ENCODE results near the gene CATSPERE.

CATSPERE gene

DNA sequence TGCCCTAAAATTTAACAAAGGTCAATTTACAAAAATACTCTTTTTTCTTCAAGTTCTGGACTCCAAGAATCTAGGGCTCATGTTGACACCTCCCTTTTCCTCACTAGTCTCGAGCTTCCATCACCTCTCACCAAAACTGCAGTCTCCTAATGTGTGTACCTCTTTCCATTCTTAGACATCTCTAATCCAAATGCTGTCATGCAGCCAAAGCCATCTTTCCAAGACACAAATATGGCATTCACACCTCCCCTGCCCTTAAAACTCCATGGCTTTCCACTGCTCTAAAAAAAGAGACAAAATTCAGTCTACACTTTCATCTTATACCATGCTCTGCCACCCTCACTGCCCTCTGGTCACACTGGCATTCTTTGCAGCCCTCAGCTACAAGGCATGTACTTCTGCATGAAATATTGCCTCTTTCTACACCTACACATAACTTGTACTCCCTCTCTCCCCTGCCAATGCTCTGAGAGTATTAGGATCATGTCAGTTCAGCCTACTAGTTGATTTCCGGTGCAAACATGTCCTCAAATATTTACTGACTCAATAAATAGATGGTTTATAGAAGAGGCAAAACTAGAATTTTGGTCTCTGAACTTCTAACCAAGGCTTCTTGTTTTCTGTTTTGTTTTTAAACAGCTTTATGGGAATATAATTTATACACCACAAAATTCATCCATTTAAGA, 36.3 kb upstream of the CATSPERE start:
- H3K27ac ChIP-seq: no peak overlapping the region
- TF ChIP-seq, protein P1, sequence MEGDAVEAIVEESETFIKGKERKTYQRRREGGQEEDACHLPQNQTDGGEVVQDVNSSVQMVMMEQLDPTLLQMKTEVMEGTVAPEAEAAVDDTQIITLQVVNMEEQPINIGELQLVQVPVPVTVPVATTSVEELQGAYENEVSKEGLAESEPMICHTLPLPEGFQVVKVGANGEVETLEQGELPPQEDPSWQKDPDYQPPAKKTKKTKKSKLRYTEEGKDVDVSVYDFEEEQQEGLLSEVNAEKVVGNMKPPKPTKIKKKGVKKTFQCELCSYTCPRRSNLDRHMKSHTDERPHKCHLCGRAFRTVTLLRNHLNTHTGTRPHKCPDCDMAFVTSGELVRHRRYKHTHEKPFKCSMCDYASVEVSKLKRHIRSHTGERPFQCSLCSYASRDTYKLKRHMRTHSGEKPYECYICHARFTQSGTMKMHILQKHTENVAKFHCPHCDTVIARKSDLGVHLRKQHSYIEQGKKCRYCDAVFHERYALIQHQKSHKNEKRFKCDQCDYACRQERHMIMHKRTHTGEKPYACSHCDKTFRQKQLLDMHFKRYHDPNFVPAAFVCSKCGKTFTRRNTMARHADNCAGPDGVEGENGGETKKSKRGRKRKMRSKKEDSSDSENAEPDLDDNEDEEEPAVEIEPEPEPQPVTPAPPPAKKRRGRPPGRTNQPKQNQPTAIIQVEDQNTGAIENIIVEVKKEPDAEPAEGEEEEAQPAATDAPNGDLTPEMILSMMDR (IDR thresholded peaks at IDR 0.05): no peak
- no peak for TF ChIP-seq ZFX (IDR thresholded peaks at IDR 0.05; ENCODE audit: borderline replicate concordance)

DNA sequence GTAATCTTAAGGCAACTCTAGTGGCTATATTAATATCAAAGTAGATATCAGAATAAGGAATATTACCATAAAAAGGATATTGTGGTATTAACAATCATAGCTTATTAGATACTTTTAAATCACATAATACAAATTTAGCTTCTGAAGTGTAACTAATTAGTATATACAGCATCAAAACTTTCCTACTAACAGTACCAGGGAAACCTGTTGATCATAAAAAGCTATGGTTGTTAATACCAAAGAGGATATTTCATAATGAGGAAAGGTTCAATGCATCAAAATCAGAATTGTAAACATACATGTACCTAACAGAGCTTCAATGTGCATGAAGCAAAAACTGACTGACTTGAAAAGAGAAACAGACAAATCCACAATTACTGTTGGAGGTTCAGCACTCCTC, 33.4 kb upstream of the CATSPERE start:
- TF ChIP-seq, protein P1 (IDR thresholded peaks at IDR 0.05): no peak
- TF ChIP-seq ZFX (IDR thresholded peaks at IDR 0.05; ENCODE audit: borderline replicate concordance): no peak
- H3K27ac ChIP-seq: no peak overlapping the region

DNA sequence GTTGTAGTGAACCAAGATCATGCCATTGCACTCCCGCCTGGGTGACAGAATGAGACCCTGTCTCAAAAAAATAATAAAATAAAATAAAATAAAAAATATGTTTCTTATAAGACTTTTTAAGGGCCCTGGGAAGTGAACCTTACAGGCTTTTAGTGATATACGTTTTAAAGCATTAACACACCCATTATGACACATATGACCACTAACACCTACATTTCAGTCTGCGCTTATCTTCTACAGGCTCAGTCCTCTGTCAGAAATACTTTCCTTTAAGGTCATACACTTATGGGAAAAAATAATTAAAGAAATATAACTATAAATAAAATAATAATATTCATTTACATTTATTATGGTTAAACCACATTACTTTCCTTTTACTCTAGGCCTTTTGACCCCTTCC, 31.3 kb upstream of the CATSPERE start:
- no peak overlapping the region for H3K27ac ChIP-seq
- no peak for TF ChIP-seq ZFX (IDR thresholded peaks at IDR 0.05; ENCODE audit: borderline replicate concordance)
- TF ChIP-seq, protein P1 (IDR thresholded peaks at IDR 0.05): no peak

DNA sequence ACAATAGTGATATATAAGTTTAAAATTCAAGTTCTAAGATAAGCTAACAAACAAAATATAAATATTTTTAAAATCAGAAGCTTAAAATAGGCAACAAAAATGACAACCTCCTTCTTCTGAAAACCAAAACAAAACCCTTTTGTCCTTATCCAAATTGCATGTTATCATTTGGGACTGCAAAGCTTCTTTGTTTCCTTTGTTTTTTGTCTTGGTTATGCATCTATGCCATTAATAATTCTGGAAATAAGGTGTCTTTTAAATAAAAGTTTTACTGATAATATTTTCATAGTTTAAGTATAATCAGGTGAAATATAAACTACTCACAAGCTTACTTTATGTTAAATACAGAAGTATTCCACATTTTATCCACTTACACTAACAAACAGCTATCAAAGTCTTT, 29.9 kb upstream of the CATSPERE start:
- TF ChIP-seq ZFX (IDR thresholded peaks at IDR 0.05; ENCODE audit: borderline replicate concordance): no peak
- TF ChIP-seq, protein P1 (IDR thresholded peaks at IDR 0.05): no peak
- no peak overlapping the region for H3K27ac ChIP-seq

DNA sequence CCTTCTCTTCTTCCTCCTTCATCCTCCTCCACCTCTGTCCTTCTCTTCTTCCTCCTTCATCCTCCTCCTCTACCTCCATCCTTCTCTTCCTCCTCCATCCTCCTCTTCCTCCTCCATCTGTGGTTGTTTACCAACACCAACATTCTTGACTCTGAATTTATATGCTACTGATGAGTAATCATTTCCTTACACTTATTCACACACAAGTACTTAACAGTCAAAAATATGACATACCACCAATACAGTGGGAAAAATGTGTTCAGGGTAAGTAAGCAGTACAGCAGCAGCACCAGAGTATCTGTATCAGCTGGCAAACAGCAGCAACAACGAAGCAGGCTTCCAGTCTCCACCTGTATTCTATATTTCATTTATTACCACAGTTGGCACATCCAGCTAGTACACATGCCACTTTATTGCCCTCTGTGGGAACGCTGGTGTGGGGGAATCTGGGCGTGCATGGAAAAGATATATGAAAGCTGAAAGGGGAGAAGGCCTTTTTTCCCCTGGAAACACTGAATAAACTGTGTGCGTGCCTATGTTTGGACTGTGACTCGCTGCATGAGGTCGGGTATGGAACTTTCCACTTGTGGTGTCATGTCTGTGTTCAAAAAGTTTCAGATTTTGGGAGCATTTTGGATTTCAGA, 25.4 kb upstream of the CATSPERE start:
- no peak overlapping the region for H3K27ac ChIP-seq
- TF ChIP-seq ZFX (IDR thresholded peaks at IDR 0.05; ENCODE audit: borderline replicate concordance): no peak
- TF ChIP-seq, protein P1 (IDR thresholded peaks at IDR 0.05): no peak

DNA sequence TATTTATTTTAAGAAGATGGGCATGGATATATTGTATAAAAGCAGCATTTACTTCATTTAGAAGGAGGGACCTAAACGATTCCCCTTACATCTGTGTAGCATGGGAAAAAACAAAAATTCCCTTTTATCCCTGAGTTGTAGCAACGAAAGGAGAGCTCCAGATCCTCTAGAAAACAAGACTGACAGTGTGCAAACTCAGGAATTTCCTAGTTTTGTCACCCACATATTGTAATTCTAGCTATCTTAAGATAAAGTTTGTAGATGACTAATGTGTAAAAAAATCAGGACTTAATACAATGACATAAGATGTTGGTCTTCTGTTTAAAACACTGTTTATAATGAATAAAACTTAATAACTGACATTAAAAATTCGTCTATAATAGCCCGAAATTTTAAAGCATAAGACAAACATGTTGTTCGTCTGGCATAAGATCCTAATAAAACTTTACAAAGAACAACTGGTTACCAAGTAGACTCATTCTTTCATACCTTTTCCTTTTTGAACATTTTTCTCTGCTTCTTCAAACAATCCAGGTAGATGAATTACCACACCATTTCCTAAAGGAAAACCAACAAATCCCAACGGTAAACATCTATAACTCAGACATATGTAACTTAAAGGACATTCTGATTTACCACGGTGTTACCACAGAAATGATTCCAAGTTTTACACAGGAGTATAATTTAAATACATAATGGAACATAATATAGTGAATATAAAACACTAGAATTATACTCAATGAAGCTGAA, 24.6 kb upstream of the CATSPERE start:
- H3K27ac ChIP-seq: no peak overlapping the region
- no peak for TF ChIP-seq ZFX (IDR thresholded peaks at IDR 0.05; ENCODE audit: borderline replicate concordance)
- TF ChIP-seq, protein P1 (IDR thresholded peaks at IDR 0.05): no peak

DNA sequence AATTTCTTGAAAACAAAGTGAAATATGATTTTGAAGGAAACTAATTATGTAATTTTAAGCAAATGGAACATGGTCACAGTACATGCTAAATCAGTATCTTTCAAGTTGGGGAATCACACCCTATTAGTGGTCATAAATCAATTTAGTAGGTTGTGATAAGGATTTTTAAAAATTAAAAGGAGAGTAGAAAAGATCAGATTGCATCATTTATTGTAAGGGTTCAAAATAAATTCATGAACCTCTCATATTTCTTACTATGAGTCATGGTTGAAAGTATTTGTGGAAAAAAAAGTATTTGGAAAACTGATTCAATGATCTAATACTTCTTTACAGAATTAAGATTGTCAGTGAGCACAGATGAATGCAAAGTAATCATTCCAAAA, 24.0 kb upstream of the CATSPERE start:
- no peak overlapping the region for H3K27ac ChIP-seq
- TF ChIP-seq ZFX (IDR thresholded peaks at IDR 0.05; ENCODE audit: borderline replicate concordance): no peak
- TF ChIP-seq, protein P1 (IDR thresholded peaks at IDR 0.05): no peak

All from 22Rv1 (cell line).